B cell (primary cell): ENCODE measurements around the gene MRPL32.

Experiments used
- CTCF ChIP-seq: fragments of 200-600 bp; IDR thresholded peaks from one replicate; pipeline ENCODE4 v1.8.0; 2022; ENCODE audit warnings: antibody characterized with exemption, mild to moderate bottlenecking
- EZH2 ChIP-seq: IDR thresholded peaks from 2 replicates; pipeline ENCODE4 v1.6.1; 2012; ENCODE audit warnings: borderline replicate concordance, low read depth, mild to moderate bottlenecking, moderate library complexity, low read length; ENCODE audit not compliant: insufficient read depth, poor library complexity, severe bottlenecking

GRCh38 chr7:42980084-42980483, 47.9 kb downstream of the MRPL32 start:
- TF ChIP-seq CTCF (no peak), EZH2 (no peak)
